Natural killer cell treated with Interleukin-12 subunit alpha and Interleukin-12 subunit beta and Interleukin-15 and Interleukin-18, amount 100 ng/mL, for 72 hours (primary cell): ENCODE data around the gene DUSP1. TPM values are rescaled to one million over a fixed set of nuclear protein-coding genes. Genes with fewer than 3 reads are reported as not detected.
A peak's percentile ranks its signal among the peaks of the same experiment; 100 is the strongest.
"Not testable (repeated sequence)": the region's sequence is repeated elsewhere in the genome, so short reads cannot be mapped to it uniquely, and the experiment has no call there.

Experiments used
- ATAC-seq, 2 donors: fragments of 150-1000 bp; cut with Tn5 transposase in 1 of 2; sonication (Bioruptor Pico), chemical (Tn5 transposase) in 1 of 2; 2 replicates each; pipeline ENCODE4 v1.10.0; 2021
- DNase-seq: peaks from one replicate; pipeline ENCODE4 v3.0.0; 2022; ENCODE audit warnings: low spot score
- H3K27ac Mint-ChIP-seq, 2 donors: 1 replicate in 1 of 2; 2 replicates in 1 of 2; pipeline ENCODE4 v1.8.0; 2022; ENCODE audit warnings: mixed read lengths in 2 of 2, mild to moderate bottlenecking in 1 of 2, moderate library complexity in 1 of 2
- H3K27me3 Mint-ChIP-seq, 2 donors: 1 replicate in 1 of 2; 2 replicates in 1 of 2; pipeline ENCODE4 v1.8.0; 2022; ENCODE audit warnings: mixed read lengths in 2 of 2
- H3K36me3 Mint-ChIP-seq: one replicate; pipeline ENCODE4 v1.8.0; 2022; ENCODE audit warnings: mixed read lengths
- H3K4me1 Mint-ChIP-seq, 2 donors: 1 replicate in 1 of 2; 2 replicates in 1 of 2; pipeline ENCODE4 v1.8.0; 2022; ENCODE audit warnings: low read depth in 2 of 2, mixed read lengths in 2 of 2, mild to moderate bottlenecking in 1 of 2
- H3K4me3 Mint-ChIP-seq: one replicate; pipeline ENCODE4 v1.8.0; 2022; ENCODE audit warnings: mixed read lengths
- H3K9me3 Mint-ChIP-seq: 2 replicates; pipeline ENCODE4 v1.8.0; 2022; ENCODE audit warnings: mixed read lengths
- total RNA-seq, 2 donors: library from RNA; stranded (reverse); gene quantifications; one replicate each; pipeline ENCODE4 v1.2.3, GENCODE V29; 2022

Gene DUSP1
- 10 to 100 TPM; 12.4 to 13.6 TPM for total RNA-seq

GRCh38 chr5:172770675-172771438 is at the start of gene DUSP1:
Gene DUSP1 (minus strand): TSS chr5:172771195. CDS start chr5:172770952, 243 bp downstream.
- peak within 1 kb of the TSS; percentile 92 to 97 for H3K27ac Mint-ChIP-seq
- peak; percentile 80 to 84 for ATAC-seq

GRCh38 chr5:172820046-172820767 is 49.2 kb upstream of the DUSP1 start:
- ATAC-seq (no peak), DNase-seq (no peak)
- H3K4me1 Mint-ChIP-seq, result peaks cover 0 to 4% of the 10 kb centered on the region in 2 donors

More at GRCh38 chr5:172770675-172771438, at the start of gene DUSP1:
- Mint-ChIP-seq H3K4me1 (peaks cover 49 to 59% of the 10 kb centered on the region in 2 donors), H3K36me3 (no peaks in the 10 kb centered on the region), H3K4me3 (peak within 1 kb of the TSS; percentile 87), H3K27me3 (no peaks in the 10 kb centered on the region), H3K9me3 (no peaks in the 10 kb centered on the region)
- DNase-seq, result peak; percentile 97

GRCh38 chr5:172819569-172819968 is 48.6 kb upstream of the DUSP1 start:
- ATAC-seq (no peak), DNase-seq (no peak)
- Mint-ChIP-seq H3K36me3 (no peaks in the 10 kb centered on the region), H3K9me3 (no peaks in the 10 kb centered on the region), H3K4me3 (no peak overlapping the region), H3K27ac (no peak overlapping the region), H3K4me1 (peaks cover 0 to 4% of the 10 kb centered on the region in 2 donors), H3K27me3 (no peaks in the 10 kb centered on the region)

More at GRCh38 chr5:172820046-172820767, 49.2 kb upstream of the DUSP1 start:
- Mint-ChIP-seq H3K4me3 (no peak overlapping the region), H3K36me3 (peaks cover 2% of the 10 kb centered on the region), H3K27me3 (no peaks in the 10 kb centered on the region), H3K27ac (no peak overlapping the region), H3K9me3 (peaks cover under 1% of the 10 kb centered on the region)

- ATAC-seq (no peak), DNase-seq (no peak)
- Mint-ChIP-seq H3K9me3 (no peaks in the 10 kb centered on the region), H3K27me3 (no peaks in the 10 kb centered on the region), H3K4me1 (peaks cover 0 to 4% of the 10 kb centered on the region in 2 donors), H3K27ac (no peak overlapping the region), H3K36me3 (no peaks in the 10 kb centered on the region), H3K4me3 (no peak overlapping the region)
Observed at GRCh38 chr5:172818081-172818480, 47.1 kb upstream of the DUSP1 start.

- no peak for ATAC-seq
- Mint-ChIP-seq H3K4me3 (no peak overlapping the region), H3K9me3 (no peaks in the 10 kb centered on the region), H3K36me3 (no peaks in the 10 kb centered on the region), H3K27ac (no peak overlapping the region), H3K4me1 (peaks cover 0 to 4% of the 10 kb centered on the region in 2 donors), H3K27me3 (no peaks in the 10 kb centered on the region)
- DNase-seq, result no peak
Observed at GRCh38 chr5:172817664-172818063, 46.7 kb upstream of the DUSP1 start.

- H3K9me3 Mint-ChIP-seq, result no peaks in the 10 kb centered on the region
- no peaks in the 10 kb centered on the region for H3K27me3 Mint-ChIP-seq
- H3K4me1 Mint-ChIP-seq, result peaks cover 0 to 4% of the 10 kb centered on the region in 2 donors
- no peak for ATAC-seq
- H3K27ac Mint-ChIP-seq, result no peak overlapping the region
- H3K36me3 Mint-ChIP-seq, result no peaks in the 10 kb centered on the region
- H3K4me3 Mint-ChIP-seq, result no peak overlapping the region
- DNase-seq, result no peak
Observed at GRCh38 chr5:172816925-172817562, 46.0 kb upstream of the DUSP1 start.

GRCh38 chr5:172815631-172816030 is 44.6 kb upstream of the DUSP1 start:
- Mint-ChIP-seq H3K27me3 (no peaks in the 10 kb centered on the region), H3K27ac (no peak overlapping the region), H3K9me3 (no peaks in the 10 kb centered on the region), H3K36me3 (no peaks in the 10 kb centered on the region), H3K4me1 (peaks cover 0 to under 1% of the 10 kb centered on the region in 2 donors), H3K4me3 (no peak overlapping the region)
- DNase-seq (no peak), ATAC-seq (no peak)

- not testable (repeated sequence) for H3K4me3 Mint-ChIP-seq, H3K36me3 Mint-ChIP-seq, H3K9me3 Mint-ChIP-seq, DNase-seq, H3K27me3 Mint-ChIP-seq, H3K27ac Mint-ChIP-seq, ATAC-seq
- peaks cover 14 to 16% of the 10 kb centered on the region in 2 donors for H3K4me1 Mint-ChIP-seq
Observed at GRCh38 chr5:172810996-172811395, 40.0 kb upstream of the DUSP1 start.

GRCh38 chr5:172809774-172810173 is 38.8 kb upstream of the DUSP1 start:
- DNase-seq, result no peak
- peaks cover 16 to 19% of the 10 kb centered on the region in 2 donors for H3K4me1 Mint-ChIP-seq
- H3K36me3 Mint-ChIP-seq, result no peaks in the 10 kb centered on the region
- no peak overlapping the region for H3K4me3 Mint-ChIP-seq
- peak overlapping the region in 1 of 2 donors; percentile 40 for H3K27ac Mint-ChIP-seq
- H3K27me3 Mint-ChIP-seq, result no peaks in the 10 kb centered on the region
- ATAC-seq, result no peak
- no peaks in the 10 kb centered on the region for H3K9me3 Mint-ChIP-seq

- Mint-ChIP-seq H3K27me3 (no peaks in the 10 kb centered on the region), H3K9me3 (no peaks in the 10 kb centered on the region), H3K36me3 (no peaks in the 10 kb centered on the region), H3K4me3 (peak overlapping the region; percentile 70), H3K27ac (peak overlapping the region; percentile 83 to 96), H3K4me1 (peaks cover 16 to 19% of the 10 kb centered on the region in 2 donors)
- ATAC-seq (no peak), DNase-seq (no peak)
Observed at GRCh38 chr5:172807766-172808311, 36.8 kb upstream of the DUSP1 start.

GRCh38 chr5:172806897-172807672 is 36.1 kb upstream of the DUSP1 start:
- DNase-seq, result peak; percentile 86
- H3K27me3 Mint-ChIP-seq, result no peaks in the 10 kb centered on the region
- H3K4me1 Mint-ChIP-seq, result peaks cover 16 to 19% of the 10 kb centered on the region in 2 donors
- H3K9me3 Mint-ChIP-seq, result no peaks in the 10 kb centered on the region
- no peaks in the 10 kb centered on the region for H3K36me3 Mint-ChIP-seq
- H3K27ac Mint-ChIP-seq, result peak overlapping the region; percentile 83 to 96
- peak; percentile 100 for ATAC-seq
- H3K4me3 Mint-ChIP-seq, result peak overlapping the region; percentile 70

GRCh38 chr5:172805736-172806255 is 34.8 kb upstream of the DUSP1 start:
- Mint-ChIP-seq H3K4me3 (no peak overlapping the region), H3K9me3 (no peaks in the 10 kb centered on the region), H3K4me1 (peaks cover 16 to 19% of the 10 kb centered on the region in 2 donors), H3K36me3 (no peaks in the 10 kb centered on the region), H3K27ac (peak overlapping the region; percentile 83 to 96), H3K27me3 (no peaks in the 10 kb centered on the region)
- no peak for ATAC-seq
- no peak for DNase-seq
